ENCODE data around the gene LBHD2.
A peak's percentile ranks its signal among the peaks of the same experiment; 100 is the strongest.
"Not testable (repeated sequence)": the region's sequence is repeated elsewhere in the genome, so short reads cannot be mapped to it uniquely, and the experiment has no call there.

LBHD2 gene

GRCh38 chr14:103101963-103102688, 18.1 kb downstream of the LBHD2 start:
- DNase-seq (ENCODE audit: extremely low spot score, insufficient read length, low read depth) (no peak), FAIRE-seq (no peak)

DNA sequence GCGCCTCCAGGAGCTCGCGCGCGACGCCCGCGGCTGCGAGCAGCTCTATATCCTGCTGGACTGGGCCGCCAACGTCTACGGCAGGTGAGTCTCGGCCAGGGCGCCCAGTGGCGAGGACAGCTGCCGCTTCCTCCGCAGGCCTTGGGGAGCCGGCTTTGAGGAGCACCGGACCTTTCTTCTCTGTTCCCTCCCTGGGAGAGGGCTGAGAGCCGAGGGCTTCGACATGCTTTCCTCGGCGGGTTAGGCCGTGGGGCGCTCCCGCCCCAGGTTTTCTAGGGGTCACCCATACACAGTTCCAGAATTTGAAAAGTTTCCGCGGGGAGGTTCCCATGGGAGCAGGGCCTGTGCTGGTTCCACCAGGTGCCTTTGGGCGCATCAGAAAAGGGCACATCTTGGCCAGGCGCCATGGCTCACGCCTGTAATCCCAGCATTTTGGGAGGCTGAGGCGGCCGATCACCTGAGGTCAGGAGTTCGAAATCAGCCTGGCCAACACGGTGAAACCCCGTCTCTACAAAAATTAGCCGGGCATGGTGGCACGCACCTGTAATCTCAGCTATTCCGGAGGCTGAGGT, 18.8 kb downstream of the LBHD2 start:
- no peak for FAIRE-seq

DNA sequence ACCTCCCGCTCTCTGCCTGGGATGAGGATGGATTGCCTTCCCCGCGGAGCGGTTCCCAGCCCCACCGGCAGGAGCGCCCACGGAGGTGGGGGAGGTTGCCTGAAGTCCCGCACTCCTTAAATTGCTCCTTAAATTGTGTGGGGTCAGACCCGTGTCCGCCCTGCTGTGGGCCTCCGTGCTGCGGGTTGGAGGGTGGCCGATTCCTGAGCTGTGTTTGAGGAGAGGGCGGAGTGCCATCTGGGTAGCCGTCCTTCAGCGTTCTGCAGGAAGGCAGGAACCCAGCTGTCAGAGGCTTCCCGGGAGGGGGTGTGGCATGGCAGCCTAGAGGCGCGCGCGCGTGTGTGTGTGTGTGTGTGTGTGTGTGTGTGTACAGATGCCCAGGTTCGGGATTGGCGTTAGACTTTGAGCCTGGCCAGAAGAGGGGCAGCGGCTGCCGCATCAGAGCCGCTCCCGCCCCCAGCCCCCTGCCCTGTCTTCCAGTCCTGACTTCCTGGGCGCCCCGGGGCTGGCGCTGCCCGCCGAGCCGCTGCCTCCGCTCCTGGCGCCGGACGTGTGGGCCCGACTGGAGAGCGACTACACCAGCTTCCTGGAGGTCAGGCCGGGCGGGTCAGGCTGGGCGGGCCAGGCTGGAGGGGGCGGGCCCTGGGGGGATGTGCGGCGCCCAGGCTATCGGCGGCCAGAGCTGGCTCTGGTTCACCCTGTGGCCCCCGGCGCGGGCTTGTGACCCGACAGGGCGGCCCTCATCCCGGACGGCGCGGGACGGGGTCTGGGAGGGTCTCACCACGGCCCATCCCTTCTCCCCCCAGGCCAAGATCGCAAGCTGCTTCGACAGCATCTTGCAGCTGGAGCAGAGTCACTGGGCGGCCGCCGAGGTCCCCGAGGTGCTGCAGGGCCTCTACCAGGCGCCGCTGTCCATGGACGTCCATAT, 19.7 kb downstream of the LBHD2 start:
- DNase-seq (ENCODE audit: extremely low spot score, insufficient read length, low read depth), result no peak
- no peak for FAIRE-seq

More for the DNA sequence above, 18.8 kb downstream of the LBHD2 start:
- no peak for DNase-seq (ENCODE audit: extremely low spot score, insufficient read length, low read depth)

- DNase-seq (ENCODE audit: extremely low spot score, insufficient read length, low read depth) (no peak), FAIRE-seq (no peak)
Observed at GRCh38 chr14:103104389-103104653, 20.3 kb downstream of the LBHD2 start.

GRCh38 chr14:103104654-103105452, 20.8 kb downstream of the LBHD2 start:
- FAIRE-seq (peak; percentile 77), DNase-seq (ENCODE audit: extremely low spot score, insufficient read length, low read depth) (peak; percentile 75)

GRCh38 chr14:103105580-103106150, 21.7 kb downstream of the LBHD2 start:
- FAIRE-seq (peak; percentile 44), DNase-seq (ENCODE audit: extremely low spot score, insufficient read length, low read depth) (no peak)

GRCh38 chr14:103107455-103107854, 23.4 kb downstream of the LBHD2 start:
- FAIRE-seq, result no peak

DNA sequence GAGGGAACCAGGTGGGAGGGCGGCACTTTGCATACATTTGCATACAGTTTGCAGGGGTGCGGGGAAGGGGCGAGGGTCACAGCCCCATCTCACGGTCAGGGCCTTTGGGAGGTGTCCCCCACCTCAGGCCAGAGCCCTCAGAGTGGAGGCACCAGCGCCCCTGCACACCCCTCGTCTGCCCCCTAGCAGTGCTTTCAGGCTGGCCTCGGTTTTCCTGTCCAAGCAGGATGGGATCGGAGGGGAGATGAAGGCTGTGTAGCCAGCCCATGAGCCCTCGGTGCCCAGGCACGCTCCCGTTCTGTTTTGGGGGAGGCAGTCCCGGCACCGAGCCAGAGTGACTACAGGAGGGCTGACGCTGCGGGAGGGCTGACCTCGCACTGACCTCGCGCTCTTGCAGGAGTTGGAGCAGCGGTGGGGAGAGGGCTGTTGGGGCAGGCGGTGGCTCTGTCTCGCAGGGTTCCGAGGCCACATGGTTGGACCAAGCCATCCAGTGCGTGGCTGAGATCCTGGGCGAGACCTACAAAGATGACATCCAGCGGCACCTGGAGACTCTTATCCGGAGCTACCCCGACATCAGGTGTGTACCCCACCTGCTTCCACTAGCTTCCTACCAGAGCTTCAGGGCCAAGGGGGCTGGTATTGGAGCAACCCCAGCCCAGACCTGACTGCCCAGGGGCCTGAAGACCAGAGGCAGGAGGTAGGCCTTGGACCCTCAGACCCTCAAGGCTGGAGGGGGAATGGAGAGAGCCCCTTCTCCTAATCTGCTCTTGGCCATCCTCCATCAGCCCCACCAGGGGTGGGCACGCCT, 24.1 kb downstream of the LBHD2 start:
- FAIRE-seq, result no peak
- no peak for DNase-seq (ENCODE audit: extremely low spot score, insufficient read length, low read depth)

More at GRCh38 chr14:103107455-103107854, 23.4 kb downstream of the LBHD2 start:
- DNase-seq (ENCODE audit: extremely low spot score, insufficient read length, low read depth), result no peak

DNA sequence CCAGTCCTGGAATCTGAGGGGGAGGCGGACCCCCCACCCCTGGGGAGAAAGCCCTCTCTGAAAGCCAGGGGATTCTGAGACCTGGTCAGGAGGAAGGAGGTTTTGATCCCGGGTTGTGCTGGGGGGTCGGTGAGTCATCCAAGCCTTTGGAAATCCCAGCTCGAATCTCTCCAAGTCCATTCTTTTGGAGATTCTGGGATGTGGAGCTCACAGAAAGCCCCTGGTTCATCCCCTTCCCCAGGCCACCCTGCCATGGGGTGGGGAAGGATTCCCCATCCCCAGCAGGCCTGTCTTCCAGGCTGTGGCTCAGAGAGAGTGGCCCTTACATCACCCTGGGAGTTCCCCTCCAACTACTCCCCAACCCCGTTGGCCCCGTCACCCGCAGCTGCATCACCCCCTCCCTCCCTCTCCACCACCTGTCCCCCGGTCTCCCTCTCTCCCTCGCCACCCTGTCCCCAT, 24.8 kb downstream of the LBHD2 start:
- FAIRE-seq (peak; percentile 65), DNase-seq (ENCODE audit: extremely low spot score, insufficient read length, low read depth) (no peak)

- DNase-seq (ENCODE audit: extremely low spot score, insufficient read length, low read depth), result no peak
- no peak for FAIRE-seq
Observed at GRCh38 chr14:103109535-103110441, 25.8 kb downstream of the LBHD2 start.

GRCh38 chr14:103110681-103111231, 26.7 kb downstream of the LBHD2 start:
- DNase-seq (ENCODE audit: extremely low spot score, insufficient read length, low read depth) (no peak), FAIRE-seq (no peak)

DNA sequence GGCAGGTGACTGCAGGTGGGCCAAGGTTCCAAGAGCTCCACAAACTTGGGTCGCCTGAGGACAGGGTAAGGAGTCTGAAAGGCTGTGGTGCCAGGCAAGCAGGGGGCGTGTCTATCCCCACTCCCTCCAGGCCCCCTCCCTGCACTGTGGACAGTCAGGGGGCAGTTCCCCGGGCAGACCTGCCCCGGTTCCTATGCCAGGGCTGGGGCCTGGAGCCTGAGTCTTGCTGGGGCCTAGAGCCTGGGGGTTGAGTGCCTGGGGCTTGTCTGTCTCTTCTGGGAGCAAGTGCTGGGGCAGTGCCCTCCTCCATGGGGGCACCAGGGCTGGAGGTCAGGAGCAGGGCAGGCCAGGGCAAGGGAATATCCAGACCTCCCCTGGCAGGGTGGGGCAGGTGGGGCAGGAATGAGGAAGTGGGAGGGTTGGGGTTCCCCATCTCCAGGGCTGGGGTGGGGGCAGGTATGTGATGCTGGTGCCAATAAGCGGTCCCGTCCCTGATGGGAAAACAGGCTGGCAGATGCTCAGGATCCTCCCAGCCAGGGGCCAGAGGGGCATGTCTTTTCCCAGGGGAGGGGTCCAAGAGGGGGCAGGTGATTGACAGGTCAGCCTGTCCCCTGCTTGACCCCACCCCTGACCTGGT, 27.3 kb downstream of the LBHD2 start:
- no peak for DNase-seq (ENCODE audit: extremely low spot score, insufficient read length, low read depth)
- FAIRE-seq, result no peak

DNA sequence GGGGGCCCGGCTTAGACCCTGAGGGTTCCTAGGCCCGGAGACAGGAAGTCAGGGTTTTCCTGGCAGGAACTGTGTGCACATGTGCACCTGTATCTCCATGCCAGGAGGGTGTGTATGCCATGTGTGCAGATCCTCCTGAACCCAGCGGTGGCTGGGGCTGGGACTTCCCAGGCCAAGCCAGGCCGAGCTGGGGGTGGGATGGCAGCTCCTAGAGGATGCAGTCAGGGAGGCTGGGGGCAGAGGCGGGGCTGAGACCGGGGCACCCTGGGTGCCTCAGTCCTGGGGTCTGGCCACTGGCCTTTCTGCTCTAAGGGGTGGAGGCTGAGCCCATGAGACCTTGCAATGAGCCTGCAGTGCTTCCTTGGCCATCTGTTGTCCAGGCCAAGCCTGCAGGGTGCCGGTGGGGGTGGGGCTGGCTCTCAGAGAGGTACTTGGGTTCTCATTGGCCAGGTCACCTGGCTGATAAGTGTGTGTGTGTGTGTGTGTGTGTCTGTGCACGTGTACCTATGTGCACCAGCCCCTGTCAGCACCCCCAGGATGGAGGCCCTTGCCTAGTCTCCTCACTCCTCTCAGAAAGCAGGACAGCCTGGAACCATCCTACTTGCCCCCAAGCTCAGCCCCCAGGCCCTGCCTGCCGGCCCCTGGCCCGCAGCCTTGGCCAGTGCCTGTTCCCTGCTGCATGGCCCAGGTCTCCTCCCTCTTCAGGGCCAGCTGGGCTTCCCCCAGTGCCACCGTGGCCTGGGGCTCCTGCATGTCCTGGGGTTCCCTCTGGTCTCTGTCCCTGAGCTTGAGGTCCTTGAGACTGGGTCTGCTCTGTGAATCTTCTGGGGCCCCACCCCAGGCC, 28.6 kb downstream of the LBHD2 start:
- FAIRE-seq, result no peak
- DNase-seq (ENCODE audit: extremely low spot score, insufficient read length, low read depth), result no peak

DNA sequence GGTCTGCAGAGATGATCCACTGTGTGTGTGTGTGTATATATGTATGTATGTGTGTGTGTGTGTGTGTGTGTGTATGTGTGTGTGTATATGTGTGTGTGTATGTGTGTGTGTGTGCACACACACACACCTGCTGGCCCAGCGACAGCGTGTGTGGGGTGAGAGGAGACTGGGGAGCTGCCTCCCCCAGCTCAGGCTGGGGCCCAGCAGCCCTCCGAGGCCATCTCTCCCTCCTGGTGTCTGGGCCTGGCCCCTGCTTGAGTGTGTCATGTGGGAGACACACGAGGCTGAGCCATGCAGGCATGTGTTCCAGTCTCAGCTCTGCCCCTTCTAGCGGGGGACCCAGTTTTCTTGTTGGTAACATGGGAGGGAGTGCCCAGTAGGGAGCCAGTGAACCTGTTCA, 29.3 kb downstream of the LBHD2 start:
- no peak for DNase-seq (ENCODE audit: extremely low spot score, insufficient read length, low read depth)
- no peak for FAIRE-seq

DNA sequence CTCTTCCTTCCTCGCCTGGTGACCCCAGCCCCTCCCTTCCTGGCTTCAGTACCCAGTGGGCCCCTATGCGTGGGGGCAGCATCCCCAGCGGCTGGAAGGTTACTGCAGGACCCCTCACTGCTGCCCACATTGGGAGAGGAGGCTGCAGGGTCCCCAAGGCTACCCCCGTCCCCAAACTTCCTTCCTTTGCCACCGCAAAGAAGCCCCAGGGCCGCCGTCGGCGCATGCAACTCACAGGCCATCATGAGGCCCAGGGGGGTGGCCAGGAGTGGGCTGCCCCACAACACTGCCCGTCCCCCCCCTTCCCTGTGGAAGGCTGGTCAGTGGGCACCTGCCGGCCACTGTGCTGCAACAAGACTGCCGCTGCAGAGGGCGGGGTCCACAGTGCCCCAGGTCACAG, 29.8 kb downstream of the LBHD2 start:
- no peak for FAIRE-seq
- no peak for DNase-seq (ENCODE audit: extremely low spot score, insufficient read length, low read depth)

- FAIRE-seq, result peak; percentile 72
- DNase-seq (ENCODE audit: extremely low spot score, insufficient read length, low read depth), result not testable (repeated sequence)
Observed at GRCh38 chr14:103115086-103115679, 31.2 kb downstream of the LBHD2 start.

Measured in GM18507 (cell line).